K562 (cell line): ENCODE data around the gene CXCL13. TPM values are rescaled to one million over a fixed set of nuclear protein-coding genes. Genes with fewer than 3 reads are reported as not detected.

Experiments used
- CBX5 ChIP-seq: IDR thresholded peaks from 2 replicates; pipeline ENCODE4 v1.6.1; 2014; ENCODE audit warnings: low read depth, borderline replicate concordance
- ELF2 ChIP-seq: fragments of 250-450 bp; sonication (Bioruptor Pico); IDR thresholded peaks from 2 replicates; pipeline ENCODE4 v1.5.0; 2021; ENCODE audit warnings: mild to moderate bottlenecking
- TAF1 ChIP-seq: IDR thresholded peaks from 2 replicates; pipeline ENCODE4 v1.6.1; 2011; ENCODE audit warnings: mild to moderate bottlenecking, low read length, moderate library complexity; ENCODE audit not compliant: insufficient read depth, control insufficient read depth, severe bottlenecking; ENCODE audit errors: extremely low read depth
- TBL1XR1 ChIP-seq, 2 experiments: IDR thresholded peaks; 2 replicates each; pipeline ENCODE4 v1.6.1; 2012; ENCODE audit warnings: improper control_type of control experiment in 2 of 2, low read length in 2 of 2, mild to moderate bottlenecking in 1 of 2
- ZKSCAN8 ChIP-seq: fragments of 200-800 bp; sonication (Bioruptor generic); IDR thresholded peaks from 2 replicates; pipeline ENCODE4 v1.6.1; 2016; ENCODE audit warnings: missing genetic modification characterization, missing compliant biosample characterization
- polyA plus RNA-seq, 8 experiments: library from polyadenylated mRNA; depleted of rRNA in 4 of 8; stranded (reverse) in 5 of 8; unstranded in 3 of 8; fragments of >200 nt; fragmentation: Nextera tagmentation in 2 of 8; fragmentation: Illumina TruSeq in 1 of 8; extraction: Ambion mirVana in 2 of 8; extraction: Trizol in 1 of 8; gene quantifications; 2 replicates each; pipeline versions ENCODE4 v1.2.1 to v1.2.3, GENCODE V29; 2011 to 2014; ENCODE audit warnings: inconsistent platforms in 1 of 8, missing spikeins in 1 of 8
- total RNA-seq, 7 experiments: library from RNA; depleted of rRNA in 6 of 7; stranded (reverse); fragments of >200 nt in 6 of 7; fragmentation: Illumina TruSeq in 2 of 7; extraction: Trizol in 2 of 7; gene quantifications; 2 replicates each; pipeline versions ENCODE4 v1.2.1 to v1.2.3, GENCODE V29; 2011 to 2021; ENCODE audit warnings: low replicate concordance in 1 of 7
- TF ChIP-seq, protein P1 (sequence below): IDR thresholded peaks from 2 replicates; pipeline ENCODE4 v1.6.1; 2011; ENCODE audit warnings: borderline replicate concordance, low read depth, mild to moderate bottlenecking, moderate library complexity, low read length; ENCODE audit not compliant: insufficient read depth, poor library complexity, severe bottlenecking
- TF ChIP-seq, protein P2 (sequence below): fragments of 450-650 bp; formaldehyde crosslinking; IDR thresholded peaks from 2 replicates; pipeline ENCODE4 v1.4.0; 2020; ENCODE audit warnings: mild to moderate bottlenecking
- TF ChIP-seq, protein P3 (sequence below): fragments of 450-650 bp; IDR thresholded peaks from 2 replicates; pipeline ENCODE4 v1.6.1; 2016; ENCODE audit warnings: mild to moderate bottlenecking, moderate library complexity
- TF ChIP-seq, protein P4 (sequence below): fragments of 250-450 bp; sonication (Bioruptor Pico); IDR thresholded peaks from 2 replicates; pipeline ENCODE4 v1.4.0; 2020; ENCODE audit warnings: borderline replicate concordance

The CXCL13 gene
- total and polyA plus RNA-seq, 9 of the 15 experiments (the other 6 are each of a cell fraction or from before 2014, with no cell fraction given), result not detected

DNA sequence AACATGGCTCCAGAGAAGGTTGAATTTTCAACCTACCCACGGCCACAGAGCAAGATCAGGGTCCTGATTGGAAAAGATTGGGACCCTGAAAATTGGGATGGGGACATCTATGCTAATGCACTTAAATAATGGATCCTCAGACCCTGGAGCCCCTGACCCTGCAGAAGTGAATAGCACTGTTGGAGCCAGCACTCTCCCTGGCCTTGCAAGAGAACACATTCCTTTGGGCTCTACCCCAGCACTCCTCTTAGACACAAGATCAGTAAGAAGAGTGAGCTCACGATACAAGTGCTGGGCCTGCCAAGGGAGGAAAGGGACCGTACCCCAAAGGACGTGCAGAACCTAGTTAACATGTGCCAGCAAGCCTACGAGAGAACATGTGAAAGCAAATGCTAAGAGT is 19.9 kb downstream of the CXCL13 start (continued):
- TF ChIP-seq, protein P1, sequence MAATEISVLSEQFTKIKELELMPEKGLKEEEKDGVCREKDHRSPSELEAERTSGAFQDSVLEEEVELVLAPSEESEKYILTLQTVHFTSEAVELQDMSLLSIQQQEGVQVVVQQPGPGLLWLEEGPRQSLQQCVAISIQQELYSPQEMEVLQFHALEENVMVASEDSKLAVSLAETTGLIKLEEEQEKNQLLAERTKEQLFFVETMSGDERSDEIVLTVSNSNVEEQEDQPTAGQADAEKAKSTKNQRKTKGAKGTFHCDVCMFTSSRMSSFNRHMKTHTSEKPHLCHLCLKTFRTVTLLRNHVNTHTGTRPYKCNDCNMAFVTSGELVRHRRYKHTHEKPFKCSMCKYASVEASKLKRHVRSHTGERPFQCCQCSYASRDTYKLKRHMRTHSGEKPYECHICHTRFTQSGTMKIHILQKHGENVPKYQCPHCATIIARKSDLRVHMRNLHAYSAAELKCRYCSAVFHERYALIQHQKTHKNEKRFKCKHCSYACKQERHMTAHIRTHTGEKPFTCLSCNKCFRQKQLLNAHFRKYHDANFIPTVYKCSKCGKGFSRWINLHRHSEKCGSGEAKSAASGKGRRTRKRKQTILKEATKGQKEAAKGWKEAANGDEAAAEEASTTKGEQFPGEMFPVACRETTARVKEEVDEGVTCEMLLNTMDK, result no peak
- TF ChIP-seq ELF2, result no peak
- TF ChIP-seq ZKSCAN8 (CRISPR knock-in tag), result no peak
- TF ChIP-seq, protein P2, sequence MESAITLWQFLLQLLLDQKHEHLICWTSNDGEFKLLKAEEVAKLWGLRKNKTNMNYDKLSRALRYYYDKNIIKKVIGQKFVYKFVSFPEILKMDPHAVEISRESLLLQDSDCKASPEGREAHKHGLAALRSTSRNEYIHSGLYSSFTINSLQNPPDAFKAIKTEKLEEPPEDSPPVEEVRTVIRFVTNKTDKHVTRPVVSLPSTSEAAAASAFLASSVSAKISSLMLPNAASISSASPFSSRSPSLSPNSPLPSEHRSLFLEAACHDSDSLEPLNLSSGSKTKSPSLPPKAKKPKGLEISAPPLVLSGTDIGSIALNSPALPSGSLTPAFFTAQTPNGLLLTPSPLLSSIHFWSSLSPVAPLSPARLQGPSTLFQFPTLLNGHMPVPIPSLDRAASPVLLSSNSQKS (CRISPR knock-in tag), result no peak
- TF ChIP-seq, protein P3, sequence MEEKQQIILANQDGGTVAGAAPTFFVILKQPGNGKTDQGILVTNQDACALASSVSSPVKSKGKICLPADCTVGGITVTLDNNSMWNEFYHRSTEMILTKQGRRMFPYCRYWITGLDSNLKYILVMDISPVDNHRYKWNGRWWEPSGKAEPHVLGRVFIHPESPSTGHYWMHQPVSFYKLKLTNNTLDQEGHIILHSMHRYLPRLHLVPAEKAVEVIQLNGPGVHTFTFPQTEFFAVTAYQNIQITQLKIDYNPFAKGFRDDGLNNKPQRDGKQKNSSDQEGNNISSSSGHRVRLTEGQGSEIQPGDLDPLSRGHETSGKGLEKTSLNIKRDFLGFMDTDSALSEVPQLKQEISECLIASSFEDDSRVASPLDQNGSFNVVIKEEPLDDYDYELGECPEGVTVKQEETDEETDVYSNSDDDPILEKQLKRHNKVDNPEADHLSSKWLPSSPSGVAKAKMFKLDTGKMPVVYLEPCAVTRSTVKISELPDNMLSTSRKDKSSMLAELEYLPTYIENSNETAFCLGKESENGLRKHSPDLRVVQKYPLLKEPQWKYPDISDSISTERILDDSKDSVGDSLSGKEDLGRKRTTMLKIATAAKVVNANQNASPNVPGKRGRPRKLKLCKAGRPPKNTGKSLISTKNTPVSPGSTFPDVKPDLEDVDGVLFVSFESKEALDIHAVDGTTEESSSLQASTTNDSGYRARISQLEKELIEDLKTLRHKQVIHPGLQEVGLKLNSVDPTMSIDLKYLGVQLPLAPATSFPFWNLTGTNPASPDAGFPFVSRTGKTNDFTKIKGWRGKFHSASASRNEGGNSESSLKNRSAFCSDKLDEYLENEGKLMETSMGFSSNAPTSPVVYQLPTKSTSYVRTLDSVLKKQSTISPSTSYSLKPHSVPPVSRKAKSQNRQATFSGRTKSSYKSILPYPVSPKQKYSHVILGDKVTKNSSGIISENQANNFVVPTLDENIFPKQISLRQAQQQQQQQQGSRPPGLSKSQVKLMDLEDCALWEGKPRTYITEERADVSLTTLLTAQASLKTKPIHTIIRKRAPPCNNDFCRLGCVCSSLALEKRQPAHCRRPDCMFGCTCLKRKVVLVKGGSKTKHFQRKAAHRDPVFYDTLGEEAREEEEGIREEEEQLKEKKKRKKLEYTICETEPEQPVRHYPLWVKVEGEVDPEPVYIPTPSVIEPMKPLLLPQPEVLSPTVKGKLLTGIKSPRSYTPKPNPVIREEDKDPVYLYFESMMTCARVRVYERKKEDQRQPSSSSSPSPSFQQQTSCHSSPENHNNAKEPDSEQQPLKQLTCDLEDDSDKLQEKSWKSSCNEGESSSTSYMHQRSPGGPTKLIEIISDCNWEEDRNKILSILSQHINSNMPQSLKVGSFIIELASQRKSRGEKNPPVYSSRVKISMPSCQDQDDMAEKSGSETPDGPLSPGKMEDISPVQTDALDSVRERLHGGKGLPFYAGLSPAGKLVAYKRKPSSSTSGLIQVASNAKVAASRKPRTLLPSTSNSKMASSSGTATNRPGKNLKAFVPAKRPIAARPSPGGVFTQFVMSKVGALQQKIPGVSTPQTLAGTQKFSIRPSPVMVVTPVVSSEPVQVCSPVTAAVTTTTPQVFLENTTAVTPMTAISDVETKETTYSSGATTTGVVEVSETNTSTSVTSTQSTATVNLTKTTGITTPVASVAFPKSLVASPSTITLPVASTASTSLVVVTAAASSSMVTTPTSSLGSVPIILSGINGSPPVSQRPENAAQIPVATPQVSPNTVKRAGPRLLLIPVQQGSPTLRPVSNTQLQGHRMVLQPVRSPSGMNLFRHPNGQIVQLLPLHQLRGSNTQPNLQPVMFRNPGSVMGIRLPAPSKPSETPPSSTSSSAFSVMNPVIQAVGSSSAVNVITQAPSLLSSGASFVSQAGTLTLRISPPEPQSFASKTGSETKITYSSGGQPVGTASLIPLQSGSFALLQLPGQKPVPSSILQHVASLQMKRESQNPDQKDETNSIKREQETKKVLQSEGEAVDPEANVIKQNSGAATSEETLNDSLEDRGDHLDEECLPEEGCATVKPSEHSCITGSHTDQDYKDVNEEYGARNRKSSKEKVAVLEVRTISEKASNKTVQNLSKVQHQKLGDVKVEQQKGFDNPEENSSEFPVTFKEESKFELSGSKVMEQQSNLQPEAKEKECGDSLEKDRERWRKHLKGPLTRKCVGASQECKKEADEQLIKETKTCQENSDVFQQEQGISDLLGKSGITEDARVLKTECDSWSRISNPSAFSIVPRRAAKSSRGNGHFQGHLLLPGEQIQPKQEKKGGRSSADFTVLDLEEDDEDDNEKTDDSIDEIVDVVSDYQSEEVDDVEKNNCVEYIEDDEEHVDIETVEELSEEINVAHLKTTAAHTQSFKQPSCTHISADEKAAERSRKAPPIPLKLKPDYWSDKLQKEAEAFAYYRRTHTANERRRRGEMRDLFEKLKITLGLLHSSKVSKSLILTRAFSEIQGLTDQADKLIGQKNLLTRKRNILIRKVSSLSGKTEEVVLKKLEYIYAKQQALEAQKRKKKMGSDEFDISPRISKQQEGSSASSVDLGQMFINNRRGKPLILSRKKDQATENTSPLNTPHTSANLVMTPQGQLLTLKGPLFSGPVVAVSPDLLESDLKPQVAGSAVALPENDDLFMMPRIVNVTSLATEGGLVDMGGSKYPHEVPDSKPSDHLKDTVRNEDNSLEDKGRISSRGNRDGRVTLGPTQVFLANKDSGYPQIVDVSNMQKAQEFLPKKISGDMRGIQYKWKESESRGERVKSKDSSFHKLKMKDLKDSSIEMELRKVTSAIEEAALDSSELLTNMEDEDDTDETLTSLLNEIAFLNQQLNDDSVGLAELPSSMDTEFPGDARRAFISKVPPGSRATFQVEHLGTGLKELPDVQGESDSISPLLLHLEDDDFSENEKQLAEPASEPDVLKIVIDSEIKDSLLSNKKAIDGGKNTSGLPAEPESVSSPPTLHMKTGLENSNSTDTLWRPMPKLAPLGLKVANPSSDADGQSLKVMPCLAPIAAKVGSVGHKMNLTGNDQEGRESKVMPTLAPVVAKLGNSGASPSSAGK, result no peak
- TF ChIP-seq TAF1, result no peak
- TF ChIP-seq CBX5, result no peak
- TF ChIP-seq, protein P4, sequence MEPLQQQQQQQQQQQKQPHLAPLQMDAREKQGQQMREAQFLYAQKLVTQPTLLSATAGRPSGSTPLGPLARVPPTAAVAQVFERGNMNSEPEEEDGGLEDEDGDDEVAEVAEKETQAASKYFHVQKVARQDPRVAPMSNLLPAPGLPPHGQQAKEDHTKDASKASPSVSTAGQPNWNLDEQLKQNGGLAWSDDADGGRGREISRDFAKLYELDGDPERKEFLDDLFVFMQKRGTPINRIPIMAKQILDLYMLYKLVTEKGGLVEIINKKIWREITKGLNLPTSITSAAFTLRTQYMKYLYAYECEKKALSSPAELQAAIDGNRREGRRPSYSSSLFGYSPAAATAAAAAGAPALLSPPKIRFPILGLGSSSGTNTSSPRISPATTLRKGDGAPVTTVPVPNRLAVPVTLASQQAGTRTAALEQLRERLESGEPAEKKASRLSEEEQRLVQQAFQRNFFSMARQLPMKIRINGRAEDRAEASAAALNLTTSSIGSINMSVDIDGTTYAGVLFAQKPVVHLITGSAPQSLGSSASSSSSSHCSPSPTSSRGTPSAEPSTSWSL (CRISPR knock-in tag), result no peak
- no peak for TF ChIP-seq TBL1XR1 (IDR thresholded peaks at IDR 0.05; ENCODE audit: low read length in 2 of 2)
- TF ChIP-seq, all 486 proteins: peak for 0
